Astrocyte (in vitro differentiated cells and primary cell): ENCODE results near the gene HBG2. TPM values are rescaled to one million over a fixed set of nuclear protein-coding genes. Genes with fewer than 3 reads are reported as not detected.

Experiments used
- DNase-seq: peaks from one replicate; pipeline ENCODE4 v3.0.0-alpha.2; 2010; ENCODE audit warnings: low read depth
- FAIRE-seq: peaks from 2 replicates; lab custom pipeline; 2011; peaks lifted over from hg19 to GRCh38; lab: Jason Lieb, UNC
- H2AFZ ChIP-seq: 2 replicates; pipeline ENCODE4 v1.6.0; 2012; ENCODE audit warnings: low read depth, low read length, inconsistent platforms
- H3K27ac ChIP-seq: 2 replicates; pipeline ENCODE4 v1.5.1; 2011; ENCODE audit warnings: low read depth, low read length, inconsistent platforms
- H3K27me3 ChIP-seq: 2 replicates; pipeline ENCODE4 v1.6.0; 2011; ENCODE audit warnings: low read length, inconsistent platforms; ENCODE audit not compliant: insufficient read depth
- H3K36me3 ChIP-seq: 2 replicates; pipeline ENCODE4 v1.5.1; 2011; ENCODE audit warnings: low read length, inconsistent platforms; ENCODE audit not compliant: insufficient read depth
- H3K4me1 ChIP-seq: 2 replicates; pipeline ENCODE4 v1.5.1; 2011; ENCODE audit warnings: low read length, inconsistent platforms; ENCODE audit not compliant: insufficient read depth
- H3K4me2 ChIP-seq: 2 replicates; pipeline ENCODE4 v1.6.0; 2012; ENCODE audit warnings: low read length, inconsistent platforms
- H3K4me3 ChIP-seq: 2 replicates; pipeline ENCODE4 v1.5.1; 2011; ENCODE audit warnings: low read depth, mild to moderate bottlenecking, low read length, inconsistent platforms; ENCODE audit not compliant: insufficient read depth
- H3K79me2 ChIP-seq: 2 replicates; pipeline ENCODE4 v1.6.0; 2012; ENCODE audit warnings: mild to moderate bottlenecking, low read length, inconsistent platforms; ENCODE audit not compliant: insufficient read depth
- H3K9ac ChIP-seq: 2 replicates; pipeline ENCODE4 v1.6.0; 2012; ENCODE audit warnings: mild to moderate bottlenecking, low read length, inconsistent platforms
- H3K9me3 ChIP-seq: 2 replicates; pipeline ENCODE4 v1.5.1; 2012; ENCODE audit warnings: low read depth, mild to moderate bottlenecking, low read length, inconsistent platforms; ENCODE audit not compliant: insufficient read depth
- H4K20me1 ChIP-seq: 2 replicates; pipeline ENCODE4 v1.6.0; 2012; ENCODE audit warnings: low read length, inconsistent platforms; ENCODE audit not compliant: insufficient read depth
- H3K27ac Mint-ChIP-seq: one replicate; pipeline ENCODE4 v1.8.0; 2021; ENCODE audit warnings: mild to moderate bottlenecking, mixed read lengths; ENCODE audit not compliant: unreplicated experiment
- H3K27me3 Mint-ChIP-seq: one replicate; pipeline ENCODE4 v1.8.0; 2021; ENCODE audit warnings: low read depth, mixed read lengths; ENCODE audit not compliant: unreplicated experiment
- H3K36me3 Mint-ChIP-seq: one replicate; pipeline ENCODE4 v1.8.0; 2021; ENCODE audit warnings: low read depth, mixed read lengths; ENCODE audit not compliant: unreplicated experiment
- H3K4me1 Mint-ChIP-seq: one replicate; pipeline ENCODE4 v1.8.0; 2021; ENCODE audit warnings: low read depth, mixed read lengths; ENCODE audit not compliant: unreplicated experiment
- H3K4me3 Mint-ChIP-seq: one replicate; pipeline ENCODE4 v1.8.0; 2021; ENCODE audit warnings: mild to moderate bottlenecking, moderate library complexity, mixed read lengths; ENCODE audit not compliant: unreplicated experiment
- H3K9me3 Mint-ChIP-seq: one replicate; pipeline ENCODE4 v1.8.0; 2021; ENCODE audit warnings: mild to moderate bottlenecking, mixed read lengths; ENCODE audit not compliant: unreplicated experiment
- EZH2 ChIP-seq: IDR thresholded peaks from 2 replicates; pipeline ENCODE4 v1.6.1; 2012; ENCODE audit warnings: mild to moderate bottlenecking, low read length, inconsistent platforms; ENCODE audit not compliant: insufficient read depth
- total RNA-seq: library from RNA; stranded (reverse); gene quantifications from 2 replicates; pipeline ENCODE4 v1.2.1, GENCODE V29; 2021
- TF ChIP-seq, protein P1 (sequence below): IDR thresholded peaks from 2 replicates; pipeline ENCODE4 v1.5.1; 2011; ENCODE audit warnings: low read depth, mild to moderate bottlenecking, inconsistent platforms, low read length, moderate library complexity; ENCODE audit not compliant: insufficient read depth

HBG2 gene
- total RNA-seq, 1 donor from 2014 or later = not detected

DNA sequence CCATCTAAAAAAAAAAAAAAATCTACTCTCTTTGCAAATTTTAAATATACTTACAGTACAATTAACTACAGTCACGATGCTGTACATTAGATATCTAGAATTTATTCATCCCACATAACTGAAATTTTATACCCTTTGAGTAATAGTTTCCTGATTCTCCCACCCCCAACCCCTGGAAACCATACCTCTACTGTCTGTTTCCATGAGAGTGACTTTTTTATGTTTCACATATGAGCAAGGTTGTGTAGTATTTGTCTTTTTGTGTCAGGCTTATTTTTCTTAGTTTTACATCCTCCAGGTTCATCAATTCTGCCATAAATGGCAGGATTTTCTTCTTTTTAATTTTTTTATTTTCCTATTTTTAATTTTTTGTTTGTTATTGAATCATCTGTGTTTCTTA is 30.9 kb downstream of the HBG2 start:
- Histone ChIP-seq H3K4me3 (no peak overlapping the region), H3K9me3 (no peaks in the 10 kb centered on the region), H4K20me1 (no peaks in the 10 kb centered on the region), H3K79me2 (no peaks in the 10 kb centered on the region), H2AFZ (no peak overlapping the region), H3K4me1 (no peaks in the 10 kb centered on the region), H3K4me2 (no peak overlapping the region), H3K36me3 (no peaks in the 10 kb centered on the region), H3K27ac (no peak overlapping the region), H3K9ac (no peak overlapping the region), H3K27me3 (no peaks in the 10 kb centered on the region)
- Mint-ChIP-seq H3K36me3 (no peaks in the 10 kb centered on the region), H3K9me3 (peaks cover 3% of the 10 kb centered on the region), H3K4me3 (no peak overlapping the region), H3K4me1 (no peaks in the 10 kb centered on the region), H3K27me3 (no peaks in the 10 kb centered on the region), H3K27ac (no peak overlapping the region)
- no peak for FAIRE-seq
- DNase-seq = no peak
- no peak for TF ChIP-seq EZH2
- TF ChIP-seq, protein P1, sequence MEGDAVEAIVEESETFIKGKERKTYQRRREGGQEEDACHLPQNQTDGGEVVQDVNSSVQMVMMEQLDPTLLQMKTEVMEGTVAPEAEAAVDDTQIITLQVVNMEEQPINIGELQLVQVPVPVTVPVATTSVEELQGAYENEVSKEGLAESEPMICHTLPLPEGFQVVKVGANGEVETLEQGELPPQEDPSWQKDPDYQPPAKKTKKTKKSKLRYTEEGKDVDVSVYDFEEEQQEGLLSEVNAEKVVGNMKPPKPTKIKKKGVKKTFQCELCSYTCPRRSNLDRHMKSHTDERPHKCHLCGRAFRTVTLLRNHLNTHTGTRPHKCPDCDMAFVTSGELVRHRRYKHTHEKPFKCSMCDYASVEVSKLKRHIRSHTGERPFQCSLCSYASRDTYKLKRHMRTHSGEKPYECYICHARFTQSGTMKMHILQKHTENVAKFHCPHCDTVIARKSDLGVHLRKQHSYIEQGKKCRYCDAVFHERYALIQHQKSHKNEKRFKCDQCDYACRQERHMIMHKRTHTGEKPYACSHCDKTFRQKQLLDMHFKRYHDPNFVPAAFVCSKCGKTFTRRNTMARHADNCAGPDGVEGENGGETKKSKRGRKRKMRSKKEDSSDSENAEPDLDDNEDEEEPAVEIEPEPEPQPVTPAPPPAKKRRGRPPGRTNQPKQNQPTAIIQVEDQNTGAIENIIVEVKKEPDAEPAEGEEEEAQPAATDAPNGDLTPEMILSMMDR = no peak

DNA sequence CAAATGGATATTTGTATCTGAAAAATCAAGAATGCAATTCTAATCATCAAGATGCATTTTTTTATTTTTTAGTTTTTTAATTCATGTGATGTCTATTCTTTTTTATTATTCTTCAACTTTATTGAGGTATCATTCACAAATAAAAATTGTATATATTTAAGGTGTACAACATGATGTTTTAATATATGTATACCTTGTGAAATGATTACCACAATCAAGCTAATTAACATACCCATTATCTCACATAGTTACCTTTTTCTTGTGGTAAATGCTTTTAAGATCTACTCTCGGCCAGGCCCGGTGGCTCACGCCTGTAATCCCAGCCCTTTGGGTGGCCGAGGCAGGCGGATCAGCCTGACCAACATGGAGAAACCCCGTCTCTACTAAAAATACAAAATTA is 31.4 kb downstream of the HBG2 start:
- Histone ChIP-seq H3K27me3 (no peaks in the 10 kb centered on the region), H3K4me3 (no peak overlapping the region), H4K20me1 (no peaks in the 10 kb centered on the region), H3K79me2 (no peaks in the 10 kb centered on the region), H3K4me1 (no peaks in the 10 kb centered on the region), H3K27ac (no peak overlapping the region), H3K4me2 (no peak overlapping the region), H3K9ac (no peak overlapping the region), H3K36me3 (no peaks in the 10 kb centered on the region), H2AFZ (no peak overlapping the region), H3K9me3 (no peaks in the 10 kb centered on the region)
- Mint-ChIP-seq H3K4me3 (no peak overlapping the region), H3K27me3 (no peaks in the 10 kb centered on the region), H3K9me3 (peaks cover 5% of the 10 kb centered on the region), H3K4me1 (no peaks in the 10 kb centered on the region), H3K27ac (no peak overlapping the region), H3K36me3 (no peaks in the 10 kb centered on the region)
- TF ChIP-seq, protein P1 = no peak
- TF ChIP-seq EZH2 = no peak
- no peak for DNase-seq
- FAIRE-seq = no peak

DNA sequence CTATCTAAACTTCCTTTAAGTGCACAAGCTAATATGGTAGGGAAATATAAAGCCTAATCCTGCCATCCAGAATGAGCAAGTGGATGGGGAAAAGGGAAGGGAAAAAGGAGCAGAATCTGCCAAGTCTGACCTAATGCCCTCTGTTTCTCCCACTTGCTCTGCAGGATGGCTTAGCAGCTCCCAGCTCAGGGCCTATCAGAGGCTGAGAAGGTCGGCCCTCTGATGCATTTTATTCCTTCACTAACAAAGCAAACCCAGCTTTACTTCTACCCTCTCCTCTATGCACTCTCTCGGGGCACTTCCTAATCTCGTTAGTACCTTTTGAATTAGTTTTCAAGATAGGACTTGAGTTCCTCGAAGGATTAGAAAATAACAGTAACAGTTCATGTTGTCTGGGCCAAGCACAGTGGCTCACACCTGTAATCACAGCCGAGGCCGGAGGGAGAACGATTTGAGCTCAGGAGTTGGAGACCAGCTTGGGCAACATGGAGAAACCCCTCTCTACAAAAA is 44.1 kb downstream of the HBG2 start:
- Mint-ChIP-seq H3K4me1 (no peaks in the 10 kb centered on the region), H3K27me3 (peaks cover 2% of the 10 kb centered on the region), H3K4me3 (no peak overlapping the region), H3K36me3 (no peaks in the 10 kb centered on the region), H3K27ac (no peak overlapping the region), H3K9me3 (no peaks in the 10 kb centered on the region)
- Histone ChIP-seq H3K4me3 (no peak overlapping the region), H3K4me1 (no peaks in the 10 kb centered on the region), H3K36me3 (no peaks in the 10 kb centered on the region), H3K27ac (no peak overlapping the region), H3K4me2 (no peak overlapping the region), H3K9me3 (no peaks in the 10 kb centered on the region), H3K9ac (no peak overlapping the region), H2AFZ (no peak overlapping the region), H3K27me3 (no peaks in the 10 kb centered on the region), H3K79me2 (no peaks in the 10 kb centered on the region), H4K20me1 (no peaks in the 10 kb centered on the region)
- DNase-seq (no peak), FAIRE-seq (no peak)
- no peak for TF ChIP-seq EZH2
- TF ChIP-seq, protein P1 = no peak
